ENCODE data around the gene RNASE12. TPM values are rescaled to one million over a fixed set of nuclear protein-coding genes. Genes with fewer than 3 reads are reported as not detected.

Gene RNASE12
- total RNA-seq, 1 donor from 2014 or later = not detected

Other genes with a start within 250 kb of the RNASE12 start
- 15.5 TPM for gene PARP2, start 247.7 kb downstream of the RNASE12 start, total RNA-seq
- 107 TPM for gene TEP1, start 177.9 kb downstream of the RNASE12 start, total RNA-seq
- gene KLHL33, start 155.2 kb downstream of the RNASE12 start, total RNA-seq = 0.92 TPM
- 35.4 TPM for gene OSGEP, start 136.6 kb downstream of the RNASE12 start, total RNA-seq
- gene APEX1, start 136.2 kb downstream of the RNASE12 start, total RNA-seq = 129 TPM
- 44.3 TPM for gene PIP4P1, start 129.9 kb downstream of the RNASE12 start, total RNA-seq
- gene PNP, start 122.0 kb downstream of the RNASE12 start, total RNA-seq = 61.5 TPM
- 0.86 TPM for gene RNASE10, start 85.8 kb downstream of the RNASE12 start, total RNA-seq
- gene RNASE9, start 30.3 kb downstream of the RNASE12 start, total RNA-seq = not detected
- gene RNASE11, start 3.4 kb downstream of the RNASE12 start, total RNA-seq = not detected
- not detected for gene OR6S1, start 50.3 kb upstream of the RNASE12 start, total RNA-seq
- 135 TPM for gene RNASE4, start 93.2 kb upstream of the RNASE12 start, total RNA-seq
- gene ANG, start 97.4 kb upstream of the RNASE12 start, total RNA-seq = 110 TPM
- gene EDDM3A, start 154.5 kb upstream of the RNASE12 start, total RNA-seq = not detected
- gene EDDM3B, start 177.0 kb upstream of the RNASE12 start, total RNA-seq = not detected
- gene RNASE6, start 189.9 kb upstream of the RNASE12 start, total RNA-seq = 17.3 TPM
- gene RNASE1, start 211.5 kb upstream of the RNASE12 start, total RNA-seq = 609 TPM